ENCODE data around the gene PLCH2.

DNA sequence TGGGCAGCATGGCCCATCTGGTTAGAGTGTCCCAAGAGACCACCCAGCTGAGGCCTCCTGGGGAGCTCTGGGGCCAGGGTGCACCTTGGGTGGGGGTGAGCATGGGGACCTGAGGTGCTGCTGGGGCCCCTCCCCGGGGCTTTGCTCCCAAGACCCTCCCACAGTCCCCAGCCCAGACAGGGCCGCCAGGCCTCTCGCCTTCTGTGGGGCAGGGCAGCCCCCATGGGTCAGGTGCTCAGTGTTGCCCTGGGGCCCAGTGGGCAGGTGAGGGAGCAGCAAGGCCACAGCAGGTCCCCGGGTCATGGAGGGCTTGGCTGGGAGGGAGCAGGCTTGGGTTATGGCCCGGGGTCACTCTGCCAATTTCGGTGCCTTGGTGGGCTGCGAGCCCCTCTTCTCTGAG lies 39.2 kb upstream of the PLCH2 start:
- TF ChIP-seq EP300 (IDR thresholded peaks at IDR 0.05) (no peak), POLR2A (IDR thresholded peaks at IDR 0.05) (no peak)
